WERI-Rb-1 (cell line): ENCODE measurements around the gene WDFY1.

Experiments used
- DNase-seq: peaks from one replicate; pipeline ENCODE4 v3.0.0-alpha.2; 2020
- H3K27ac ChIP-seq: fragments of 250-450 bp; sonication (Bioruptor Pico); 2 replicates; pipeline ENCODE4 v1.5.1; 2020; ENCODE audit warnings: mild to moderate bottlenecking, moderate library complexity
- H3K27me3 ChIP-seq: fragments of 250-450 bp; sonication (Bioruptor Pico); 2 replicates; pipeline ENCODE4 v1.5.1; 2021; ENCODE audit warnings: mild to moderate bottlenecking, low read depth, moderate library complexity; ENCODE audit not compliant: insufficient read depth, severe bottlenecking
- H3K36me3 ChIP-seq: fragments of 250-450 bp; sonication (Bioruptor Pico); 2 replicates; pipeline ENCODE4 v1.5.1; 2020; ENCODE audit warnings: mild to moderate bottlenecking, moderate library complexity
- H3K4me3 ChIP-seq: 2 replicates; pipeline ENCODE4 v1.5.1; 2011; ENCODE audit warnings: low read depth, mild to moderate bottlenecking, control low read depth, low read length
- H3K9me3 ChIP-seq: fragments of 250-450 bp; sonication (Bioruptor Pico); 2 replicates; pipeline ENCODE4 v1.5.1; 2021; ENCODE audit warnings: mild to moderate bottlenecking, moderate library complexity; ENCODE audit not compliant: severe bottlenecking
- CTCF ChIP-seq: IDR thresholded peaks from 2 replicates; pipeline ENCODE4 v1.5.1; 2011; ENCODE audit warnings: low read depth, mild to moderate bottlenecking, control low read depth, inconsistent platforms, low read length

Gene WDFY1

DNA sequence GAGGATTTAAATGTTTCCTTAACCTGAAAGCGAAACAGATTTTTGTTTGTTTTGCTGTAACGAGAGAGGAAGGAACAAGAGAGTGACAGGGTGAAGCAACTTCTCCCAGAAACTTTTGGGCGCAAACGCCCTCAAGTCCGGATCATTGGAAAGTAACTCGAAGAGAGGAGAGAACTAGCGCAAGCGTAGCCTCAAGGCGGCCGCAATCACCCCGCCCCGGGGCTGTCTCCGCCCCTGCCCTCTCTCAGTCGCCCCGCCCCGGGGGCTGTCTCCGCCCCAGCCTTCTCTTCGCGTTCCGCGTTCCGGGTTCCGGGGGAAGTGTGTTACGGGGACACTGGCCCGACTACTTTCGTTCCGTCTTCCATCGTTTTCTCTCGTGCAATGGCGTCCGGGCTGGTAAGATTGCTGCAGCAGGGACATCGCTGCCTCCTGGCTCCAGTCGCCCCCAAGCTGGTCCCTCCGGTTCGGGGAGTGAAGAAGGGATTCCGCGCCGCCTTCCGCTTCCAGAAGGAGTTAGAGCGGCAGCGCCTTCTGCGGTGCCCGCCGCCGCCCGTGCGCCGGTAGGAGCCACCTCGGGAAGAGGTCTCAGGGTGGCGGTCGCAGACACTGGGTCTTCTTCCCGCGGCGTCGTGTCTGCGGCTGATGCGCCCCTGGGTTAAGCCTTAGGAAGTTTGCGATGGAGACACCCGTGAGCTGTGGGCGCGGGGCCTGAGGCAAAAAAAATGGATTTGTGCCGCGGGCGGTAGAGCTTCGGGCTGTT lies 12.1 kb upstream of the WDFY1 start, which contains the start of gene MRPL44:
MRPL44 (plus strand) TSS at position 372 of the 760 bp plus-strand sequence; CDS start at position 382, 10 bp downstream.
- no peaks in the 10 kb centered on the region for H3K27me3 ChIP-seq
- no peaks in the 10 kb centered on the region for H3K9me3 ChIP-seq
- peaks cover 37% of the 10 kb centered on the region for H3K36me3 ChIP-seq
- TF ChIP-seq CTCF = no peak
- peak within 1 kb of the TSS; percentile 97 for H3K4me3 ChIP-seq
- peak within 1 kb of the TSS; percentile 91 for H3K27ac ChIP-seq
- DNase-seq = peak; percentile 95

DNA sequence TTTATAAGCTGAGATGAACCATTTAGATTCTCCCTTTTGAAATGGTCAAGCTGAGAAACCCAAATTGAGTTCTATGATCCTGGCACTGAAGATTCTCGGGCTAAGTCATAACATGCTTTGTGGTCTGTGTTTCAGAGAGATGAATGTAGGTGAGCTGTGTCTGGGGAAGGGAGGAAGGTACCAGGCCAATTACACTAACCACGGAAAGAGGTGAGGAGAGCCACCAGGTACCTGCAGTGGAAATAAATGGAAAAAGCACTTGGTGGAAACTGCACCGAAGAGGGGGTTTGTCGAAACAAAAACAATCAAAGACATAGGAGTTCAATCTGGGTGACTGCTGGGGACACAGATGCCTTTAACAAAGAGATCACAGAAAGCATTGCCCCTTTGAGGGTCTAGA lies 11.2 kb upstream of the WDFY1 start:
- Histone ChIP-seq H3K9me3 (no peaks in the 10 kb centered on the region), H3K27me3 (no peaks in the 10 kb centered on the region), H3K4me3 (no peak overlapping the region), H3K36me3 (peaks cover 28% of the 10 kb centered on the region), H3K27ac (no peak overlapping the region)
- no peak for DNase-seq
- no peak for TF ChIP-seq CTCF

DNA sequence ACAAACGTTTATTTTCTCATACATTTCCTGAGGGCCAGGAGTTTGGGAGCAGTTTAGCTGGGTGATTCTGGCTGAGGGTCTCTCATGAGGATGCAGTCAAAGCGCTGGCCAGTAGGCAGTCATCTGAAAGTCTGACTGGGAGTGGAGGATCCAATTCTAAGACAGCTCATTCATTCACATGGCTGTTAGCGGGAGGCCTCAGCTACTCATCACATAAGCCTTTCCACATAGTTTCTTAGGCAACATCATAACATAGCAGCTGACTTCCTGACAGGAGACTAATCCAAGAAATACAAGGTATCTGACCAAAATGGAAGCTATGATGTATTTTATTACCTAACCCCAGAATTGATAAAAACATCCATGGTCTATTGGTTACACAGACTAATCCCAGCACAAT lies 9.3 kb upstream of the WDFY1 start:
- Histone ChIP-seq H3K27me3 (no peaks in the 10 kb centered on the region), H3K9me3 (no peaks in the 10 kb centered on the region), H3K27ac (no peak overlapping the region), H3K4me3 (no peak overlapping the region), H3K36me3 (peaks cover 11% of the 10 kb centered on the region)
- no peak for DNase-seq
- no peak for TF ChIP-seq CTCF

DNA sequence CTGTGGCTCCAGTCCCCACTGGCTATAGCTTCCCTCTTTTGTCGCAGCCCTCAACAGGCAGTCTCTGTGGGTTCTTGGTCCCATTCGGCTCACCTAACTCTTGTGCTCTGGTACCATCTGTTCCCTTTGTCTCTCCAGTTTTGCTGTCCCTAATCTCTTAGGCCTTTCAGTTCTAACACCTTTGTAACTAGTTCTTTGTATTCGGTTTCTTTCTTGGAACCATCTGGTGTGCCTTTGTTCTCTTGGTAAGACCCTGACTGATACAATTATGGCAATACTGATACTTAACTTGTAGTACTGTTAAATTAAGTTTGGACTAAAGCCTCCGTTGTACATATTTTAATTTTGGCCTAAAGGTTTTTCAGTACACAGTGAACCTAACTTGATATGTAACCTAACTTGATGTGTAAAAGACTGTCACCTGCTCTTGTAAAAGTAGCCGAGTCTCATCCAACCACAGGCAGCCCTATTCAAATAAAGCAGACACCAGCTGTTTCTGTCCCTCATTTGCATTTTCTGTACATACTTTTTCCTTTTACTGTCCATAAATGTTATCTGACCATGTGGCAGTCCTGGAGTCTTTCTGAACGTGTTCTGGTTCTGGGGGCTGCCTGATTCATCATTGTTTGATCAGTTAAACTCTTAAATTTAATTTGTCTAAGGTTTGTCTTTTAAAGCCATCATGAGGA lies 7.3 kb upstream of the WDFY1 start:
- no peaks in the 10 kb centered on the region for H3K27me3 ChIP-seq
- H3K27ac ChIP-seq = peak overlapping the region; percentile 91
- no peak overlapping the region; the same call in 1 of the 2 replicates for H3K4me3 ChIP-seq
- DNase-seq = peak; percentile 63
- no peaks in the 10 kb centered on the region for H3K9me3 ChIP-seq
- H3K36me3 ChIP-seq = peaks cover 1% of the 10 kb centered on the region
- TF ChIP-seq CTCF = no peak

DNA sequence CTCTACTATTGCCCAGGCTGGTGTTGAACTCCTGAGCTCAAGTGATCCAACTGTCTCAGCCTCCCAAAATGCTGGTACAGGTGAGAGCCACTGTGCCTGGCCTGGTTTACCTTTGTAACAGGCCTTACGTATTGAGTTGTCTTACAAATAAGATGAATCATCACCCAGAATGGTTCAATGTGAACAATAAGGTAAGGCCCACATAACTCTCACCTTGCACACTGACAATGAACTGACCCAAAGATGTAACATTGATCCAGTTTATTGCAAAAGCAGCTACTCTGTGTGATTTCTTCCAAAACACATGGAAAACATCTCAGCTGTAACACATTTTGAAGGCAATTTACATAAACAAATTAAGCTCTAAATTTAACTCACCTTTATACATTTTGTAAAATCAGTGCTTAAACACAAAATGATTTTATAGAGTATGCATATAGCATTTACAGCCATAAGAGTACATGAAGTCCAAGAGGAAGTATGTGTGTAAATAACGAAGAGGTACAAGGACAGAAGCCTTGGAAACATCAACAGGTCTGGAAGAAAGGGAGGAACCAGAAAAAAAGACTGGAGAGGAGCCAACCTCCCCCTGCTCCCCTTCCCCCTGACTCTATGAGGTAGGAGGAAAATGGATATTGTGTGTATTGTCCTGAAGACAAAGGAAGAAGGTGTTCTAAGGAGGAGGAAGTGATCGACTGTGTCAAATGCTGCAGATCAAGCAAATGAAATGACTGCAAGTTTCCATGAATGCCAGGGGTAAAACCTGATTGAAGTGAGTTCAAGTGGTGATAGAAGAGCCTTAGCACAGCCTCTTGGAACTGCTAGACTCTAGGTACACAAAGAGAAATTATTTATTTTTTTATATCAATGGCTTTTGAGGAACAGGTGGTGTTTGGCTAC lies 5.6 kb upstream of the WDFY1 start:
- no peaks in the 10 kb centered on the region for H3K9me3 ChIP-seq
- H3K27me3 ChIP-seq = no peaks in the 10 kb centered on the region
- peak overlapping the region; percentile 23; the same call in 1 of the 2 replicates for H3K27ac ChIP-seq
- no peak overlapping the region for H3K4me3 ChIP-seq
- no peak for DNase-seq
- TF ChIP-seq CTCF = no peak
- no peaks in the 10 kb centered on the region for H3K36me3 ChIP-seq
